HG03108 (cell line): ENCODE data around the gene SLC13A4.
"Not testable (repeated sequence)": the region's sequence is repeated elsewhere in the genome, so short reads cannot be mapped to it uniquely, and the experiment has no call there.

Source experiments
- ATAC-seq: cut with Tn5 transposase; IDR thresholded peaks from one replicate; pipeline ENCODE4 v1.9.1; 2021; ENCODE audit warnings: moderate library complexity; ENCODE audit not compliant: unreplicated experiment

The SLC13A4 gene

GRCh38 chr7:135704074-135704473 is 23.9 kb downstream of the SLC13A4 start:
- no peak for ATAC-seq

- no peak for ATAC-seq
These were observed 30.5 kb downstream of the SLC13A4 start for GRCh38 chr7:135697276-135698049.

DNA sequence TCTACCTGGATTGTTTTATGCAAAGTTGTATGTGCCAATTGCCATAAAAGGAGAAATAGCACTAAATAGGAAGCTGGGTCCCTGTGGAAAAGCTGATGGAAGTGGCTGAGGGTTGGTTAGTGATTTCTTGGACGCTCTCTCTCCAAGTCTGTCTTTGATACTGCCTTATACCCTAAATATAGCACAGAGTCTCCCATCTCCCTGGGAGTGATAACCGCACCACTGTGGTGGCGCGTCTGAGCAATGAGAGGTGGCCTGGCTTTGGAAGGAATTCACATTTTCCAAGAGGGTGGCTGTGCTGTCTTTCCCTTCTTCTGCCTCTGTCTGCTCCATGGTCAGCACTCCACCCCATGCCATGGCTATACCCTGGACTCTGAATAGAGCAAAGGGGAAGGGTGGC is 34.4 kb downstream of the SLC13A4 start:
- ATAC-seq: no peak

GRCh38 chr7:135692606-135693005 is 35.4 kb downstream of the SLC13A4 start:
- not testable (repeated sequence) for ATAC-seq

DNA sequence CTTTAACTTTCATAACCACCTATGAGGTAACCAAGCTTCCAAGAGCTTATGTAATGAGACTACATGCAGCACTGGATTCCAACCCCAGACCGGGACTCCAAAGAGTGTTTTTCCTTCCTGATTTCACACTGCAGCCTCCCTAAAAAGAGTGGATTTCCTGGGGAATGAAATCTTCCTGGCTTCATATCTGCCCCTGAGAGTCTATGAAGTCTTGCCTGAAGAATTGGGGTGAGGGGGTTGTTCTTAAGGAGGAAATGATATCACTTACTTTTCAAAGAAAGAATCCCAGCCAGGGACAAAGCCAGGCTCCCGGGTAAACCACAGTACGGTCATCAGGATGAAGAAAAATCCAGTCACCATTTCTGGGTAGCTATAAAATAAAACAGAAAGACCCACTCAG is 35.9 kb downstream of the SLC13A4 start:
- ATAC-seq: no peak

DNA sequence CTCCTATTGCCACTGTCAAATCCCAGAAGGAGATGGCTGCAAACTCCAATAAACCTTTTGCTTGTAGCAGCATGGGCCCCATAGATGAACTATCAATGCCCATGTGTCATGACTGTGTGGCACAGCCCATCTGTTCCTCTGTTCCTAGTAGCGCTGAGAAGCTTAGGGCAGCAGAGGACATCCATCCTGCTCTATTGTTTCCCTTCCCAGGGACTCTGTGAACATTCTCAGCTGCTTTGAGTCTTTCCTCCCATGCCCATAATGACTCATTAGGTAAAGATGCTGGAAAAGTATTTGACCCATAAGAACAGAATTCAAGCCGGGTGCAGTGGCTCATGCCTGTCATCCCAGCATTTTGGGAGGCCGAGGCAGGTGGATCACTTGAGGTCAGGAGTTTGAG is 37.4 kb downstream of the SLC13A4 start:
- ATAC-seq: no peak

- ATAC-seq: no peak
These were observed 40.5 kb downstream of the SLC13A4 start for GRCh38 chr7:135687466-135687865.

GRCh38 chr7:135685306-135686084 is 42.5 kb downstream of the SLC13A4 start:
- no peak for ATAC-seq

GRCh38 chr7:135684699-135685098 is 43.3 kb downstream of the SLC13A4 start:
- no peak for ATAC-seq

GRCh38 chr7:135684136-135684535 is 43.9 kb downstream of the SLC13A4 start:
- no peak for ATAC-seq

GRCh38 chr7:135683609-135684008 is 44.4 kb downstream of the SLC13A4 start:
- ATAC-seq: no peak

DNA sequence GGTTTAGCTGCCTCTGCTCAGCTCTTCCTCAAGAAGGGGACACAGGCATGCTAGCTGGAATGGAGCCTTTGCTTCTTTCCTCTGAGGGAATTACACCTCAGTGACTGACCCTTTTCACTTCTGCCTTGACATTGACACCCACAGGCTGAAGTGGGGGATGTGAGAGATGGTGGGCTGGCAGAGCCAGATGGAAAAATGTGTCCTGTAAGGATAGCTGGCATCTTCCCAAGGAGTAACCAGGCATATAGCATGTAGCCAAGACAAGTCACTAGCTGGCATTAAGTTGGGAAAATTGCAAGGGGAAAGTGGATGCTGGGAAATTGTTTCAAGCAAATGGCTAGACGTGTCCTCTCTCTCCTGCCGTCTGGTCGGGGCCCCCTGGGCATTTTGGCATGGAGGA is 45.8 kb downstream of the SLC13A4 start:
- ATAC-seq: no peak

DNA sequence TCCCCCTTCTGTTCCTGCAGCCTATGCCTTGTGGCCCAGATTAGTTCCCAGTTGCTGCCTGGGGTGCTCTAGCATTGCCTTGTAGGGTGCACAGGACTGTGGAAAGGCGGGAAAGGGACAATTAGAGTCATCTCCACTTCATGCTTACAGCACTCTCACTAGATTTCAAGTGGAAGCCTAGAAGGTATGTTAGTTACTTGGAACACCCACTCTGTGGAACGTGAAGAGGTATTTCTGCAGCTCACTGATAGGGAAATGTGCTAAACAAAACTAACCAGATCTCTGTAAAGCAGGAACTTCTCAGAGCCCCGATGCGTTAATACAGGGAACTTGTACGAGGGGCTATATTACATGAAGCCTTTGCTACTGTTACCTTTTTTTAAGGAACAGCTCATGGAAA is 46.2 kb downstream of the SLC13A4 start:
- no peak for ATAC-seq

- no peak for ATAC-seq
These were observed 49.1 kb downstream of the SLC13A4 start for GRCh38 chr7:135678612-135679575.

DNA sequence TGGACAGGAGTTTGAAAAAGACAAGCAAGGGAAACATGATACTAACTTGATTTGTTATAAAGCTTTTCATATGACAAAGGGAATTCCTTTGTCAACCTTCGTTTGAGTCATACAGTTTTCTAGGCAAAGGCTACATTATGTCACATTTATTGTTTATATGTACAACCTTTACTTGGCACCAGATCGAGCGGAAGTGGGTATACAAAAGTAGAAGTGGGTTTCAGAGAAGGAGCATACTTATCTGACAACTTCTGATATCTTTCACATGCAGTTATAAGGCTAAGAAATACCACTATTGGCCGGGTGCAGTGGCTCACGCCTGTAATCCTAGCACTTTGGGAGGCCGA is 54.7 kb downstream of the SLC13A4 start:
- ATAC-seq: no peak

- peak; percentile 59 for ATAC-seq
These were observed 55.2 kb downstream of the SLC13A4 start for GRCh38 chr7:135672560-135673359.

DNA sequence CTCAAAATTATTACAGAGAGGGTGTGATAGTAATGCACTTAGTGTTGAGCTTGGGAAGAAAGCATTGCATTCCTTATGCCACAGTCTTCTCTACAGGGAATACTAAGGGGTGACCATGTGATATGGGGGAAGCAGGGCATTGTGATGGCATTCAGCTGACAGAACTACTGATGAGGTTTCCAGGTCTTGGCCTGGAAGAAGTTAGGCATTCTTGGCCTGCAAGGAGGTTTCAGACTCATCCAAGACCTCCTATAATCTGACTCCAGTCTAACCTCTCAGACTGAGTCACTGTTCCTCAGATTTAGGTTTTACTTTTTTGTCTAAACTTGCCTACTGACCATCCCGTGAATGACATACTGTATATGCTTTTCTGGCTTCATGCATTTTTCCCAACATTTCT is 57.8 kb downstream of the SLC13A4 start:
- no peak for ATAC-seq

- no peak for ATAC-seq
These were observed 58.2 kb downstream of the SLC13A4 start for GRCh38 chr7:135669774-135670173.

DNA sequence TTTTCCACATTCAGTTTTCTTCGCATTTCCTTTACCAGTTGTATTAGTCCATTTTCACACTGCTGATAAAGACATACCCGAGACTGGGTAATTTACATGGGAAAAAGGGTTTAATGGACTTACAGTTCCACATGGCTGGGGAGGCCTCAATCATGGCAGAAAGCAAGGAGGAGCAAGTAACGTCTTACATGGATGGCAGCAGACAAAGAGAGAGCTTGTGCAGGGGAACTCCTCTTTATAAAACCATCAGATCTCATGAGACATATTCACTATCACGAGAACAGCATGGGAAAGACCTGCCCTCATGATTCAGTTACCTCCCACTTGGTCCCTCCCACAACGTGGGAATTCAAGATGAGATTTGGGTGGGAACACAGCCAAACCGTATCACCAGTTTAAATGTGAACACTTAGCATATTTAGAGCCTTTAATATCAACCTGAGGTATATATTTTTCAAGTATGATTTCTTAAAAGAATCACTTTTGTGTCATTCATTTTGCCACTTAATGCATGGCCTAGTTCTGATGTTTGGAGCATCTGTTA is 59.1 kb downstream of the SLC13A4 start:
- not testable (repeated sequence) for ATAC-seq

- not testable (repeated sequence) for ATAC-seq
These were observed 60.4 kb downstream of the SLC13A4 start for GRCh38 chr7:135667626-135668025.
